Mesenchymal stem cell (in vitro differentiated cells and primary cell): ENCODE results near the gene CD79A. TPM values are rescaled to one million over a fixed set of nuclear protein-coding genes. Genes with fewer than 3 reads are reported as not detected.

Source experiments
- small RNA-seq: library from polyadenylated mRNA; stranded (forward); fragments of <200 nt; extraction: miRNeasy Mini kit (QIAGEN cat#:217004); gene quantifications from one replicate; pipeline ENCODE3, GENCODE V24; 2013; ENCODE audit warnings: low read depth

CD79A gene

Small RNAs within 50 kb of the gene (small RNA-seq; reads per million reads assigned to genes)
- not detected for gene MIR6797
